ENCODE measurements around the gene HS3ST1.

HS3ST1 gene

DNA sequence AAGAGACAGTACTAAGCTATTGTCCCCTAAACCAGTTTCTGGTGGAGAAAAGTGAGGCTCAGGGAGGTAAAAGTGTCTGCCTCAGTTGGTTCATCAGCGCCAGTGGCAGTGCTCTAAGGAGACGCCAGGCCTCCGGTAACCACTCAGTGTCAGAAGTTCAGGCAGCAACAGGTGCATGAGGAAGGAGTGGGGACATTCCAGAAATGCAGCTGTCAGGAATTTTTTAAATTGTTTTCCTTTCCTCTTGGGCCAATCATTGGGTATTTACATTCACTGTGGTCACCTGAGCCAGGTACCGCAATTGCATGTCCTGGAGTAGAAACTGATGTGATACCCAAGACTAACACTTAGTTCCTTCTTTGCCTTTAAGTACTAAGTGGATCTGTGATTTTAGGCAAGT, 40.2 kb upstream of the HS3ST1 start:
- TF ChIP-seq FOXP2 (optimal IDR thresholded peaks at IDR 0.05; ENCODE audit: borderline replicate concordance, extremely low read depth, extremely low read length, insufficient read depth) (no peak), REST (IDR thresholded peaks at IDR 0.05; ENCODE audit: insufficient read depth in 1 of 2, low read depth in 2 of 2, low read length in 2 of 2) (no peak), TAF1 (IDR thresholded peaks at IDR 0.05; ENCODE audit: borderline replicate concordance, insufficient read depth, low read length) (no peak), POLR2AphosphoS5 (IDR thresholded peaks at IDR 0.05; ENCODE audit: low read depth, low read length) (no peak), SIN3A (IDR thresholded peaks at IDR 0.05; ENCODE audit: borderline replicate concordance, insufficient read depth, low read length) (no peak)

DNA sequence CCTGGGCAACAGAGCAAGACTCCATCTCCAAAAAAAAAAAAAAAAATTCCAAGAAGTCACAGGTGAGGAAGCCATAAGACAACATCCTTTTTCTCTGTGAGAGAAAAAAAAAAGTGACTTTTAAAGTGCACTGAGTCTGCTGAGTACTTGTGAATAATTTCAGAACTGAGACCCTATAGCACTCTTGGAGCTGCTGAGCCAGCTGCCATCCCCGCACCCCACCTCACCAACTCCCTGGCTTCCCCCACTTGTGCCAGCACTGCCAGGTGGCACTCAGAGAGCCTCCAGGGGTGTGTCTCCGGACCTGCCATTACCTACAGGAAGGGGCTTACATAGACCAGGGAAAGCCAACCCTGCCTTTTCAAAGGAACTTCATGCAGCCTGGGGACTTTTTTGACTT, 39.2 kb upstream of the HS3ST1 start:
- no peak for TF ChIP-seq TAF1 (IDR thresholded peaks at IDR 0.05; ENCODE audit: borderline replicate concordance, insufficient read depth, low read length)
- TF ChIP-seq REST (IDR thresholded peaks at IDR 0.05; ENCODE audit: insufficient read depth in 1 of 2, low read depth in 2 of 2, low read length in 2 of 2): no peak
- no peak for TF ChIP-seq FOXP2 (optimal IDR thresholded peaks at IDR 0.05; ENCODE audit: borderline replicate concordance, extremely low read depth, extremely low read length, insufficient read depth)
- TF ChIP-seq SIN3A (IDR thresholded peaks at IDR 0.05; ENCODE audit: borderline replicate concordance, insufficient read depth, low read length): no peak

DNA sequence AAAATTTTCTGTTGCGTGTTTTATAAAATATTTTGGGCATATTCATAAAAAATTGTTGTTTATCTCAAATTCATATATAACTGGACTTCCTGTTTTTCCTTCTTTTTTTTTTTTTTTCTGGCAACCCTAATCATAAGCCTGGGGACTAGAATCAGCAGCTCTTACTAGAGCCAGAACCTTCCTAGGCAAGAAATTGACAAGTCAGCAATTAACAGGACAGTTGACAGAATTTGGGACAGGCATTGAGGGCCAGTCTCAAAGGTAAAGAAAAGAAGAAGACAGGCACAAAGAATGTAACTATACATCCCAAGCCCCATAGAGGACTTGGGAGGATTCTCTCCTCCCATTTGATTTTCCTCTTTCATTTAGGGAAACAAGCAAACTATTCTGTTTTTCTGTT, 35.0 kb upstream of the HS3ST1 start:
- no peak for TF ChIP-seq REST (IDR thresholded peaks at IDR 0.05; ENCODE audit: insufficient read depth in 1 of 2, low read depth in 2 of 2, low read length in 2 of 2)
- TF ChIP-seq POLR2AphosphoS5 (IDR thresholded peaks at IDR 0.05; ENCODE audit: low read depth, low read length): no peak
- TF ChIP-seq SIN3A (IDR thresholded peaks at IDR 0.05; ENCODE audit: borderline replicate concordance, insufficient read depth, low read length): no peak
- no peak for TF ChIP-seq TAF1 (IDR thresholded peaks at IDR 0.05; ENCODE audit: borderline replicate concordance, insufficient read depth, low read length)
- no peak for TF ChIP-seq FOXP2 (optimal IDR thresholded peaks at IDR 0.05; ENCODE audit: borderline replicate concordance, extremely low read depth, extremely low read length, insufficient read depth)

- TF ChIP-seq SIN3A (IDR thresholded peaks at IDR 0.05; ENCODE audit: borderline replicate concordance, insufficient read depth, low read length) (no peak), POLR2AphosphoS5 (IDR thresholded peaks at IDR 0.05; ENCODE audit: low read depth, low read length) (no peak), REST (IDR thresholded peaks at IDR 0.05; ENCODE audit: insufficient read depth in 1 of 2, low read depth in 2 of 2, low read length in 2 of 2) (no peak), TAF1 (IDR thresholded peaks at IDR 0.05; ENCODE audit: borderline replicate concordance, insufficient read depth, low read length) (no peak), FOXP2 (optimal IDR thresholded peaks at IDR 0.05; ENCODE audit: borderline replicate concordance, extremely low read depth, extremely low read length, insufficient read depth) (no peak)
These were observed 27.7 kb upstream of the HS3ST1 start for GRCh38 chr4:11456401-11456800.
